Ovary (tissue), 3 donors: ENCODE measurements around the gene KRTAP4-7.

Experiments used
- CTCF ChIP-seq, 3 donors: fragments of 450-650 bp in 2 of 3; fragments of 200-600 bp in 1 of 3; IDR thresholded peaks; one replicate each; pipeline versions ENCODE4 v1.5.1 to v1.8.0; 2016 to 2022; ENCODE audit warnings: antibody characterized with exemption in 3 of 3, mild to moderate bottlenecking in 1 of 3
- POLR2A ChIP-seq: fragments of 450-650 bp; IDR thresholded peaks from one replicate; pipeline ENCODE4 v1.6.1; 2017; ENCODE audit warnings: antibody characterized with exemption, mild to moderate bottlenecking, moderate library complexity
- donor health status: DM: no; HTN: no; CAD: no.

GRCh38 chr17:41125064-41125463, 41.1 kb downstream of the KRTAP4-7 start:
- no peak for TF ChIP-seq CTCF (IDR thresholded peaks at IDR 0.05)
- TF ChIP-seq POLR2A, result no peak
